Measurements from ENCODE around the gene ARMC12.

DNA sequence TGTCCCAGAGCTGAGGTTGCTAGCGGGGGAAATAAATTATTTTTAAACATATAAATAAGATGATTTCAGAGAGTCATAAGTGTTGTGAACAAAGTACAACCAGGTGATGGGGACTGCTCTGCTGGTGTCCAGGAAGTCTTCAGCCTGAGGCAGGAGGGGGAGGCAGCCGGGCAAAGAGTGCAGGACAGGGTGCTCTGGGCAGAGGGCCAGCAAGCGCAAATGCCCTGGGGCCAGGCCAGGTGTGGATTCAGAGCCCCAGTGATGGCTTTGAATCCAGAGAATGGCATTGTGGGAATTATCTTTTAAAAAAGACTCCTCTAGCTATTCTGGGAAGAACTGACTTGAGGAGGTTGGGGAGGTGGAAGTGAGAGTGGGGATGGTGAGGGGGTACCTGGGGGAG lies 45.6 kb downstream of the ARMC12 start:
- TF ChIP-seq, protein P1, sequence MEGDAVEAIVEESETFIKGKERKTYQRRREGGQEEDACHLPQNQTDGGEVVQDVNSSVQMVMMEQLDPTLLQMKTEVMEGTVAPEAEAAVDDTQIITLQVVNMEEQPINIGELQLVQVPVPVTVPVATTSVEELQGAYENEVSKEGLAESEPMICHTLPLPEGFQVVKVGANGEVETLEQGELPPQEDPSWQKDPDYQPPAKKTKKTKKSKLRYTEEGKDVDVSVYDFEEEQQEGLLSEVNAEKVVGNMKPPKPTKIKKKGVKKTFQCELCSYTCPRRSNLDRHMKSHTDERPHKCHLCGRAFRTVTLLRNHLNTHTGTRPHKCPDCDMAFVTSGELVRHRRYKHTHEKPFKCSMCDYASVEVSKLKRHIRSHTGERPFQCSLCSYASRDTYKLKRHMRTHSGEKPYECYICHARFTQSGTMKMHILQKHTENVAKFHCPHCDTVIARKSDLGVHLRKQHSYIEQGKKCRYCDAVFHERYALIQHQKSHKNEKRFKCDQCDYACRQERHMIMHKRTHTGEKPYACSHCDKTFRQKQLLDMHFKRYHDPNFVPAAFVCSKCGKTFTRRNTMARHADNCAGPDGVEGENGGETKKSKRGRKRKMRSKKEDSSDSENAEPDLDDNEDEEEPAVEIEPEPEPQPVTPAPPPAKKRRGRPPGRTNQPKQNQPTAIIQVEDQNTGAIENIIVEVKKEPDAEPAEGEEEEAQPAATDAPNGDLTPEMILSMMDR (IDR thresholded peaks at IDR 0.05): no peak
- TF ChIP-seq POLR2A (IDR thresholded peaks at IDR 0.05): no peak

Measured in esophagus squamous epithelium (tissue), 4 donors.